Kidney epithelial cell (primary cell): Measurements from ENCODE around the gene U2AF1. TPM values are rescaled to one million over a fixed set of nuclear protein-coding genes. Genes with fewer than 3 reads are reported as not detected.
"Not testable (repeated sequence)": the region's sequence is repeated elsewhere in the genome, so short reads cannot be mapped to it uniquely, and the experiment has no call there.

Source experiments
- DNase-seq: peaks from one replicate; pipeline ENCODE4 v3.0.0-alpha.2; 2010; ENCODE audit warnings: low read depth
- H3K27me3 ChIP-seq: 2 replicates; pipeline ENCODE4 v1.6.0; 2011; ENCODE audit warnings: low read length; ENCODE audit not compliant: control insufficient read depth, insufficient read depth
- H3K36me3 ChIP-seq: 2 replicates; pipeline ENCODE4 v1.5.1; 2011; ENCODE audit warnings: low read length; ENCODE audit not compliant: control insufficient read depth, insufficient read depth
- H3K4me3 ChIP-seq: 2 replicates; pipeline ENCODE4 v1.5.1; 2011; ENCODE audit warnings: low read depth, mild to moderate bottlenecking, control low read depth, low read length
- total RNA-seq: library from RNA; depleted of rRNA; stranded (reverse); fragments of >200 nt; gene quantifications from 2 replicates; pipeline ENCODE4 v1.2.3, GENCODE V29; 2015

The U2AF1 gene
- total RNA-seq, 1 donor from 2014 or later = 36.5 TPM

- not testable (repeated sequence) for DNase-seq, H3K36me3 ChIP-seq, H3K4me3 ChIP-seq, H3K27me3 ChIP-seq
Observed at GRCh38 chr21:43102281-43102680, 5.1 kb downstream of the U2AF1 start.

GRCh38 chr21:43101676-43102075 is 5.7 kb downstream of the U2AF1 start:
- not testable (repeated sequence) for H3K27me3 ChIP-seq, DNase-seq

GRCh38 chr21:43101000-43101399 is 6.4 kb downstream of the U2AF1 start:
- not testable (repeated sequence) for H3K4me3 ChIP-seq, H3K36me3 ChIP-seq, DNase-seq, H3K27me3 ChIP-seq

More at GRCh38 chr21:43101676-43102075, 5.7 kb downstream of the U2AF1 start:
- H3K4me3 ChIP-seq, H3K36me3 ChIP-seq: not testable (repeated sequence)

- H3K4me3 ChIP-seq, DNase-seq, H3K36me3 ChIP-seq, H3K27me3 ChIP-seq: not testable (repeated sequence)
Observed at GRCh38 chr21:43091979-43092614, 15.3 kb downstream of the U2AF1 start.

GRCh38 chr21:43090947-43091346 is 16.4 kb downstream of the U2AF1 start:
- not testable (repeated sequence) for H3K27me3 ChIP-seq, H3K36me3 ChIP-seq, DNase-seq, H3K4me3 ChIP-seq

GRCh38 chr21:43089463-43089862 is 17.9 kb downstream of the U2AF1 start:
- not testable (repeated sequence) for DNase-seq, H3K27me3 ChIP-seq

GRCh38 chr21:43082587-43083300 is 24.6 kb downstream of the U2AF1 start:
- H3K4me3 ChIP-seq, DNase-seq, H3K27me3 ChIP-seq, H3K36me3 ChIP-seq: not testable (repeated sequence)

More at GRCh38 chr21:43089463-43089862, 17.9 kb downstream of the U2AF1 start:
- H3K36me3 ChIP-seq, H3K4me3 ChIP-seq: not testable (repeated sequence)

- not testable (repeated sequence) for H3K27me3 ChIP-seq, H3K36me3 ChIP-seq, H3K4me3 ChIP-seq, DNase-seq
Observed at GRCh38 chr21:43076643-43077042, 30.7 kb downstream of the U2AF1 start.

- not testable (repeated sequence) for H3K36me3 ChIP-seq, H3K27me3 ChIP-seq, H3K4me3 ChIP-seq, DNase-seq
Observed at GRCh38 chr21:43076023-43076637, 31.2 kb downstream of the U2AF1 start.

GRCh38 chr21:43075170-43076022 is 32.0 kb downstream of the U2AF1 start, which contains the start of gene CBS:
Gene CBS, minus strand, starts transcription at chr21:43075835. Its CDS starts 3,642 bp downstream, at chr21:43072193.
- not testable (repeated sequence) for H3K27me3 ChIP-seq, H3K36me3 ChIP-seq, H3K4me3 ChIP-seq, DNase-seq

- H3K4me3 ChIP-seq, H3K27me3 ChIP-seq, DNase-seq, H3K36me3 ChIP-seq: not testable (repeated sequence)
Observed at GRCh38 chr21:43074401-43075169, 32.8 kb downstream of the U2AF1 start.

GRCh38 chr21:43072742-43073141 is 34.6 kb downstream of the U2AF1 start:
- not testable (repeated sequence) for DNase-seq, H3K36me3 ChIP-seq, H3K27me3 ChIP-seq, H3K4me3 ChIP-seq

- H3K36me3 ChIP-seq, H3K4me3 ChIP-seq, H3K27me3 ChIP-seq, DNase-seq: not testable (repeated sequence)
Observed at GRCh38 chr21:43069682-43070081, 37.7 kb downstream of the U2AF1 start.

GRCh38 chr21:43068065-43068464 is 39.3 kb downstream of the U2AF1 start:
- H3K36me3 ChIP-seq, DNase-seq, H3K4me3 ChIP-seq, H3K27me3 ChIP-seq: not testable (repeated sequence)
